WTC11 (cell line): ENCODE data around the gene PNPLA6.

Experiments used
- CREB1 ChIP-seq: sonication (generic); formaldehyde crosslinking; IDR thresholded peaks from 2 replicates; pipeline ENCODE4 v1.8.0; 2023; ENCODE audit warnings: mild to moderate bottlenecking, missing genetic modification reagents
- TF ChIP-seq, protein P1 (sequence below): fragments of 200-600 bp; IDR thresholded peaks from 2 replicates; pipeline ENCODE4 v1.8.0; 2022; ENCODE audit warnings: antibody characterized with exemption

DNA sequence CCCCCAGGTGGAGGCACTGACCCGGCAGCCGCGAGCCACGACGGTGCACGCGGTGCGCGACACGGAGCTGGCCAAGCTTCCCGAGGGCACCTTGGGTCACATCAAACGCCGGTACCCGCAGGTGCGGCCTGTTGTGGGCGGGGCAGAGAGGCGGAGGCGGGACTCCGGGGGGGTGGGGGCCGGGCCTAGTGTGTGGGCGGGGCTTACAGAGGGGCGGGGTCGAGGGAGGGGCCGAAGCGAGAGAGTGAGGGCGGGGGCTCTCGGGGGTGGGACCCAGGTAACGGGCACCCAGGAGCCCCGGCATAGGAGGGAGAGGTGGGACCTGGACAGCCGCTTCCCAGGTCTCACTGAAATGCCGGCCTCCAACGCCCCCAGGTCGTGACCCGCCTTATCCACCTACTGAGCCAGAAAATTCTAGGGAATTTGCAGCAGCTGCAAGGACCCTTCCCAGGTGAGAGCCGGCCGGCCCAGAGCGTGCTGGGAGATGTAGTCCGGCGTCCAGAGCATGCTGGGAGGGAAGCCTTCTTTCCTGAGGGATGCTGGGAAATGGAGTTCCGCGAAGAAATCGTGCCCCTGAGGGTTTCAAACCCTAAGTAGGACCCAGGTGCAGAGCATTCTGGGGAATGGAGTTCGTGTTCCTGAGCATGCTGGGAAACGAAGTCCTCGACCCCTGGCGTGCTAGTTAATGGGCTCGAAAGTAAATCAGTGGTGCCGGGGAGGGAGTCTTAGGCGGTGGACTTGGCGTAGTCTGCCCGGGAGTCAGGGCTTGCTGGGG lies 15.7 kb downstream of the PNPLA6 start:
- TF ChIP-seq, protein P1, sequence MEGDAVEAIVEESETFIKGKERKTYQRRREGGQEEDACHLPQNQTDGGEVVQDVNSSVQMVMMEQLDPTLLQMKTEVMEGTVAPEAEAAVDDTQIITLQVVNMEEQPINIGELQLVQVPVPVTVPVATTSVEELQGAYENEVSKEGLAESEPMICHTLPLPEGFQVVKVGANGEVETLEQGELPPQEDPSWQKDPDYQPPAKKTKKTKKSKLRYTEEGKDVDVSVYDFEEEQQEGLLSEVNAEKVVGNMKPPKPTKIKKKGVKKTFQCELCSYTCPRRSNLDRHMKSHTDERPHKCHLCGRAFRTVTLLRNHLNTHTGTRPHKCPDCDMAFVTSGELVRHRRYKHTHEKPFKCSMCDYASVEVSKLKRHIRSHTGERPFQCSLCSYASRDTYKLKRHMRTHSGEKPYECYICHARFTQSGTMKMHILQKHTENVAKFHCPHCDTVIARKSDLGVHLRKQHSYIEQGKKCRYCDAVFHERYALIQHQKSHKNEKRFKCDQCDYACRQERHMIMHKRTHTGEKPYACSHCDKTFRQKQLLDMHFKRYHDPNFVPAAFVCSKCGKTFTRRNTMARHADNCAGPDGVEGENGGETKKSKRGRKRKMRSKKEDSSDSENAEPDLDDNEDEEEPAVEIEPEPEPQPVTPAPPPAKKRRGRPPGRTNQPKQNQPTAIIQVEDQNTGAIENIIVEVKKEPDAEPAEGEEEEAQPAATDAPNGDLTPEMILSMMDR, result no peak
- no peak for TF ChIP-seq CREB1 (CRISPR knock-in tag)
